ENCODE results near the gene TMEM176A.

TMEM176A gene

DNA sequence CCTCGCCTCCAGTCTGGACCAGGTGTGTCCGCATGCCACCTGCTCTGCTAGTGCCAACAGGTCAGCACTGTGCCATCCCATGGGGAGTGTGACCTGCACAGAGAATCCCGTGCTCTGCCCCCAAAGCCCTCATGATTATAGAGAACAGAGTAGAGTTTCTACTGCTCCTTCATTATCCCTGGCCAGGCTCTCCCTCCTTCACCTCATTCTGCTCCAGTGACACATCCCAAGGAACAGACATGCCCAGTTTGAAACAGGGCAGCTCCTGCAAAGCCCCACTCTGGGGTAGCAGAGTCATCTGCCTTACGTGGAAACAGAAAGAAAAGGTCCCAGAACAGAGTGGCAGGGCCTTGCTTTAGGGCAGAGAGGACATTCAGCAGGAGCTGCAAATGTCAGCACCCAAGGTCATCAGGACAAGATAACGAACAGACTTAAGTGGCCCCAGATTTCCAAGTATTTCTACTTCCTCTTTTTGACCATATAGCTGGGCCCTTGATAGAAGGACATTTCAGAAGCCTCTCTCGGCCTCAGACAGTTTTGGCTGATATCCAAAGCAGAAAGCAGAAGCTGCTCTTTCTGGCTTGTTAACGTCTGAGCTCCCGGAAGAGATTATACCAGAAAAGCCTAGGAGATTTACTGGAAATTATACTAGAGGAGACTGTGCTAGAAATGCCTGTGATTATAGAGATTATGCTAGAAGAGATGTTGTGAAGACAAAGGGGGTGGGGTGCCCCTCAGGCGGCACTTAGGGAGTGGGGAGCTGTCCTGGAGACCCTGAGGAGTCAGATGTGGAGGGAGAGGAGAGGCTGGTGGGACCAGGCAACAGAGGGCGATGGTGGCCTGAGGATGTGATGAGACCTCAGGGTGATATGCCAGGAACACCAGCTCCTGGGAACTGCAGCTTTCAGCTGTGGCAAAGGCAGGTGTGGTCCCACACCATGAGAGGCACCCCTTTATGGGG is 13.0 kb upstream of the TMEM176A start:
- no peak overlapping the region for H3K4me3 ChIP-seq (ENCODE audit: low read depth, low read length)
- TF ChIP-seq, protein P1, sequence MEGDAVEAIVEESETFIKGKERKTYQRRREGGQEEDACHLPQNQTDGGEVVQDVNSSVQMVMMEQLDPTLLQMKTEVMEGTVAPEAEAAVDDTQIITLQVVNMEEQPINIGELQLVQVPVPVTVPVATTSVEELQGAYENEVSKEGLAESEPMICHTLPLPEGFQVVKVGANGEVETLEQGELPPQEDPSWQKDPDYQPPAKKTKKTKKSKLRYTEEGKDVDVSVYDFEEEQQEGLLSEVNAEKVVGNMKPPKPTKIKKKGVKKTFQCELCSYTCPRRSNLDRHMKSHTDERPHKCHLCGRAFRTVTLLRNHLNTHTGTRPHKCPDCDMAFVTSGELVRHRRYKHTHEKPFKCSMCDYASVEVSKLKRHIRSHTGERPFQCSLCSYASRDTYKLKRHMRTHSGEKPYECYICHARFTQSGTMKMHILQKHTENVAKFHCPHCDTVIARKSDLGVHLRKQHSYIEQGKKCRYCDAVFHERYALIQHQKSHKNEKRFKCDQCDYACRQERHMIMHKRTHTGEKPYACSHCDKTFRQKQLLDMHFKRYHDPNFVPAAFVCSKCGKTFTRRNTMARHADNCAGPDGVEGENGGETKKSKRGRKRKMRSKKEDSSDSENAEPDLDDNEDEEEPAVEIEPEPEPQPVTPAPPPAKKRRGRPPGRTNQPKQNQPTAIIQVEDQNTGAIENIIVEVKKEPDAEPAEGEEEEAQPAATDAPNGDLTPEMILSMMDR (conservative IDR thresholded peaks at IDR 0.05; ENCODE audit: low read depth, low read length), result no peak
- DNase-seq (ENCODE audit: low read depth), result peak; percentile 20

DNA sequence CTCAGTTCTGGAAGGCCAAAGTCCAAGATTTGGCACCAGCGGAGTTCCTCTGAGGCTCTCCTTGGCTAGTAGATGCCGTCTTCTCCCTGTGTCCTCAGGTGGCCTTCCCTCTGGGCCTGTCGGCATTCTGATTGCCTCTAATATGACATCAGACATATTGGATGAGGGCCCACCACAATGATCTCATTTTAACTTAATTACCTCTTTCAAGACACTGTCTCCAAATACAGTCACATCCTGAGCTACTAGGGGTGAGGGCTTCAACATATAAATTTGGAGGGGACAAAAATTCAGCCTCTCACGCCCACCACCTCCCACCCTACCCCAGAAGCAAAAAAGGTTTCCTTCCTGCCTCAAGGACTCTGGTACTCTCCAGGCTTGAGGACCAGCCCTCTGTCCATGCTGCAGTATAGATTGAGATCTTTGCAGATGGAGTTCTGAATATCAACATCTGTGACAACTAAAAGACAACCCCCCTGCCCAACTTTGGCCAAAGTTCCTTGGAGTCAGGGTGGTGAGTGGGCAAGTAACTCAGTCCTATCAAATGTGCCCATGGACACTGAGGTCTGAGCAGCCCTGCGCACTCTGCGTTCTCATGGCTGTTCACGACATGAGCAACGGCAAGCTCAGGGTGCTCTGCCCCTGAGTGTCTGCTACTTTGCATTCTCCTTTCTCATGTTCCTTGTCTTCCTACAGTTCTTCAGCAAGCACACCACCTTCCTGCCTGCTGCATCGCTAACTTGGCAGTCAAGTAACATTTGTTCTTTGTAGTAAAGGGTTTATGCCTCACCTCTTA is 11.9 kb upstream of the TMEM176A start:
- DNase-seq (ENCODE audit: low read depth), result no peak
- H3K4me3 ChIP-seq (ENCODE audit: low read depth, low read length), result no peak overlapping the region
- TF ChIP-seq, protein P1 (conservative IDR thresholded peaks at IDR 0.05; ENCODE audit: low read depth, low read length), result no peak

DNA sequence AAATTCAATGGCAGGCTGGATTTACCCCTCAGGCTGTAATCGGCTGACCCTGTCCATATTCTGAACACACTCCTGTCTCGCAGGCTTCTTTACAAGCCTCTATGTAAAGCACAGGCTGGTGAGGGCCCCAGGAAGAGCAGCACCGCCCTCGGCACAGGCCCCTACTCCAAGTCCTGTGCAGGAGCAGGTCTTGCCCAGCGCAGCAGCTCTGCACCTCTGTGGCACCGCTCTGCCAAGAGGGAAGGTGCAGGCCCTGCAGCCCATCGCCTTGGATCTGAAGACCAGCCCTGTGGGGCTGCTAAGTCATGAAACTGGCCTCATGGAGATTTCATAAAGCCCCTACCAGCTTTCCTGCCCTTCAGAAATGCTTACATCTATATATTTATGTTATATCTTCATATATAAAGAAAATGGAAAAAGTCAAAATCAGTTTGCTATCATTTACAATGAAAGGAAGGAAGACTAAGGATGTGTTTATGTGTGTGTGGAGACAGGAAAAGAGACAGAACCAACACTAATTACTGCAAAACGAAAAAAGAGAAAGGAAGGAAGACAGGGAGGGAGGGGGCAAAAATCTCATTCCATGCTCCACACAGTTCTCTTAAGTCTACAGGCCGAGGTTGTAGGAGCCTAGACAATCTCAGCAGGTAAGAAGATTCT is 10.0 kb upstream of the TMEM176A start:
- H3K4me3 ChIP-seq (ENCODE audit: low read depth, low read length), result no peak overlapping the region
- TF ChIP-seq, protein P1 (conservative IDR thresholded peaks at IDR 0.05; ENCODE audit: low read depth, low read length), result no peak
- no peak for DNase-seq (ENCODE audit: low read depth)

DNA sequence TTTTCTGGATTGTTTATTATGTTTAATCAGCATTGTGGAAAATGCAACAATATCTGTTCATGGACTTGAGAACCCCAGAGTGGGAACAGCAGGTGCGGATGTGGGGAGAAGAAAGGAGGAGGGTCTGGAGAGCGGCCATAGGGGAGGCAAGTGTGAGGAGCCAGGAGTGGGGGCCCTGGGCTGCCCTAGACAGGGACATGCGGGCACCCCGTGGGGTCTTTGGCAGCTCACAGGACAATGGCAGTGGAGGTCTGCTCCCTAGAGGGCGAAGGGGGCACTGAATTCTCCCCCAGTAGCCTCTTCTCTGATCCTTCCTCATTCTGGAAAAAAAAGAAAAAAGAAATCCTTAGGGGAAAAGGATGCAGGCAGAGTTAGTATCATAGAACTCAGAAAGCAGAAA is 9.3 kb upstream of the TMEM176A start:
- H3K4me3 ChIP-seq (ENCODE audit: low read depth, low read length), result no peak overlapping the region
- DNase-seq (ENCODE audit: low read depth), result no peak
- TF ChIP-seq, protein P1 (conservative IDR thresholded peaks at IDR 0.05; ENCODE audit: low read depth, low read length), result no peak

DNA sequence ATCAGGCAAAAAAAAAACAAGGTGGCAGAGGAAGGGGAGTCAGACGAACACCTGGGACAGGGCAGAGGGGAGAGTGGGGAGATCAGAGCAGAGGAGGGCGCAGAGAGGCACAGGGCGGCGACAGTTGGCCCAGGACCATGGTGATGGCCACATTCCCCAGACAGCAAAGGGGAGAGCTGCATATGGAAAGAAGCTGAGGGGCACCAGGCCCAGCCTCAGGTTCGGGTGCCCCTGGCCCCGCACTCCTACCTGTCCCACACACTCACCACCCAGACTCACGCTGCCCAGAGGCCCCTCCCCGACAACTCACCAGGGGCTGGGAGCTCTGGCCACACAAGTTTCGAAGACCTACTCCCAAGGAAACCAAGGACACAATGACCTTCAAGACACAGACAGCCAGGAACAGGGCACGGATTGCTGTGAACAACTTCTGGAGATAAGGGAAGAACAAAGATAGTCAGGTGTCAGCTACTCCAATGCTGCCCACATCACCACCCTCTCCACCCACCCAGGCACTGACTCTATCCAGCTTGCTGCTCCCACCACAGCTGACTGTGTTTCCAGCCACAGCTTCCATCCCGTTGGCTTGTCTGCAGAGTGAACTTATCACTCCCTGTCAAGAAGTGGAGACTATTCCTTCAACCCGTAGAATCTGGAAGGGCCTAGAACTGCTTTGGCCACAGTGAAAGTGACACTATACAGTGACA is 8.7 kb upstream of the TMEM176A start:
- H3K4me3 ChIP-seq (ENCODE audit: low read depth, low read length), result no peak overlapping the region
- DNase-seq (ENCODE audit: low read depth), result no peak
- TF ChIP-seq, protein P1 (conservative IDR thresholded peaks at IDR 0.05; ENCODE audit: low read depth, low read length), result no peak

DNA sequence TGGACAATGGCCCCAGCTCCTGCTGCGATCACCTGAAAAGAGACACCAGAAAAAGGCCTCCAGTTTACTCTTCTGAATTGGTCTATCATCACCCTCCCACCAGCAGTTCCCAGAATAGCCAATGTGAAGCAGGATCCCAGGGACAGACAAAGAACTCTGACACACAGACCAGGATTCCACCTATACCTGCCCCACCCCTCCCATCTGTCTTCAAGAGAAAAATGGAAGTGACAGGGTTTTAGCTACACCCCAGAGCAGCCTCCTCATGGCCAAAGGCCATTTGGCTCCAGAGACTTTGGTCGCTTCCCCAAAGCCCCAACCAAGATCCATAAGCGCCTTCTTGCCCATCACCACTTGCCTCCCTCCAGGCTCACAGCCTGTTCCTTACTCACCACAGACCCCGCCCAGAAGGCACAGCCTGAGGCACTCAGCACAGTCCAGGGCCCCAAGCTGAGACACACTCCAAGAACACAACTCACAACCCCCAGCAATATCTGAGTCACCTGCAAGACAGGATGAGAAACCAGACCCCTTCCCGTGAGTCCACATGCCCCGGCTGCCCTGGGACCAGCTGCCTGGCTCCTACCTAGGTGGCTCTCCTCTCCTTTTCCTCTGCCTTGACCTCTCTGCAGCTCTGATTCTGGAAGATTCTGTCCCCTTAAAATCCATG is 6.9 kb upstream of the TMEM176A start:
- DNase-seq (ENCODE audit: low read depth), result no peak
- TF ChIP-seq, protein P1 (conservative IDR thresholded peaks at IDR 0.05; ENCODE audit: low read depth, low read length), result no peak
- no peak overlapping the region for H3K4me3 ChIP-seq (ENCODE audit: low read depth, low read length)

Measured in choroid plexus epithelial cell (primary cell).